Measurements from ENCODE around the gene TCEA2. TPM values are rescaled to one million over a fixed set of nuclear protein-coding genes. Genes with fewer than 3 reads are reported as not detected.

Gene TCEA2
- total RNA-seq, 1 donor from 2014 or later: 38.8 TPM

- Histone ChIP-seq H3K4me3 (no peak overlapping the region), H3K27ac (no peak overlapping the region), H3K27me3 (ENCODE audit: low read depth) (peaks cover 36% of the 10 kb centered on the region), H3K9me3 (no peaks in the 10 kb centered on the region), H3K4me1 (peaks cover 11% of the 10 kb centered on the region), H3K36me3 (peaks cover 2% of the 10 kb centered on the region)
- intact Hi-C loops (cut with DNase I): no loop called here
- no peak for TF ChIP-seq CTCF (IDR thresholded peaks at IDR 0.05)
- peak; percentile 26 for DNase-seq
- no peak for ATAC-seq
These were observed 41.1 kb downstream of the TCEA2 start for GRCh38 chr20:64103871-64104666.

GRCh38 chr20:64104667-64105451, 41.9 kb downstream of the TCEA2 start:
- H3K27ac ChIP-seq: no peak overlapping the region
- peaks cover 36% of the 10 kb centered on the region for H3K27me3 ChIP-seq (ENCODE audit: low read depth)
- no peaks in the 10 kb centered on the region for H3K36me3 ChIP-seq
- H3K9me3 ChIP-seq: no peaks in the 10 kb centered on the region
- intact Hi-C loops (cut with DNase I): no loop called here
- ATAC-seq (no peak), DNase-seq (peak; percentile 32)
- H3K4me1 ChIP-seq: peaks cover 11% of the 10 kb centered on the region
- no peak for TF ChIP-seq CTCF (IDR thresholded peaks at IDR 0.05)
- no peak overlapping the region for H3K4me3 ChIP-seq

GRCh38 chr20:64105846-64106434, 42.9 kb downstream of the TCEA2 start:
- Histone ChIP-seq H3K27me3 (ENCODE audit: low read depth) (peaks cover 33% of the 10 kb centered on the region), H3K4me1 (peaks cover 11% of the 10 kb centered on the region), H3K27ac (no peak overlapping the region), H3K4me3 (no peak overlapping the region), H3K36me3 (no peaks in the 10 kb centered on the region), H3K9me3 (no peaks in the 10 kb centered on the region)
- ATAC-seq: no peak
- DNase-seq: peak; percentile 39
- TF ChIP-seq CTCF (IDR thresholded peaks at IDR 0.05): no peak
- intact Hi-C loops (cut with DNase I): no loop called here

GRCh38 chr20:64106435-64106961, 43.5 kb downstream of the TCEA2 start:
- Histone ChIP-seq H3K36me3 (no peaks in the 10 kb centered on the region), H3K27me3 (ENCODE audit: low read depth) (peaks cover 27% of the 10 kb centered on the region)
- TF ChIP-seq CTCF (IDR thresholded peaks at IDR 0.05): no peak

GRCh38 chr20:64106981-64107735, 44.2 kb downstream of the TCEA2 start, which contains the start of gene NPBWR2:
Gene NPBWR2, minus strand, starts transcription at chr20:64107565. Its CDS starts 734 bp downstream, at chr20:64106831.
- no peak within 1 kb of the TSS for H3K27ac ChIP-seq
- peaks cover 21% of the 10 kb centered on the region for H3K27me3 ChIP-seq (ENCODE audit: low read depth)
- no peaks in the 10 kb centered on the region for H3K36me3 ChIP-seq
- no peak for TF ChIP-seq CTCF (IDR thresholded peaks at IDR 0.05)
- no peaks in the 10 kb centered on the region for H3K9me3 ChIP-seq
- DNase-seq (peak; percentile 39), ATAC-seq (no peak)
- no peak within 1 kb of the TSS for H3K4me3 ChIP-seq
- H3K4me1 ChIP-seq: peaks cover 5% of the 10 kb centered on the region
- intact Hi-C loops (cut with DNase I): no loop called here

More at GRCh38 chr20:64106435-64106961, 43.5 kb downstream of the TCEA2 start:
- peak; percentile 36 for DNase-seq
- intact Hi-C loops (cut with DNase I): no loop called here
- ATAC-seq: no peak
- no peak overlapping the region for H3K27ac ChIP-seq
- peaks cover 11% of the 10 kb centered on the region for H3K4me1 ChIP-seq
- H3K4me3 ChIP-seq: no peak overlapping the region
- no peaks in the 10 kb centered on the region for H3K9me3 ChIP-seq

Measured in lower lobe of right lung (tissue), 2 donors.